NCI-H2171 (cell line): Measurements from ENCODE around the gene WBP2.

Experiments
- DNase-seq: peaks from one replicate; lab custom pipeline; 2025; lab: John Stamatoyannopoulos, UW

Gene WBP2

DNA sequence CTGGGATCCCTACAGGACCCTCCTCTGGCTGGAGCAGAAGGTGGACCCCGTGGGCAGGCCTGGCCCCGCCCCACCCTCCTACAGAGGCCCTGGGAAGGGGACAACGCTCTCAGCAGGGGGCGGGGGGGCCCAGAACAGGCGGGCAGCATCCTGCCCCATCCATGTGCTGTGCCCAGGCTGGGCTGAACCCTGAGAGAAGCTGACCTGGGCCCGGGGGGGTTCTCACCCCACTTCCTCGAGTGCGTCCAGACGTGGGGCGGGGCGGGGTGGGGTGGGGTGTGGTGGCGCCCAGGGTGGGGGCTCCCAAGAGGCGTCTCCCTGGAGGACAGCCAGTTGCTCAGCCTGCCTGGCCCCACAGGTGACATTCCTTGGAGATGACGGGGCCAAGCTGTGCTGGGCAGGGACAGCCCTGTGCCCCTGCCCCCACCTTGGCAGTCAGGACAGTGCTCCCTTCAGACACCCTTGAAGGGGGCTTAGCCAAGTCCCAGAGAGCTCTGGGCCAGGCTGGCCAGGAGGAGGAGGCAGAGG is 10.5 kb downstream of the WBP2 start:
- DNase-seq, result no peak

DNA sequence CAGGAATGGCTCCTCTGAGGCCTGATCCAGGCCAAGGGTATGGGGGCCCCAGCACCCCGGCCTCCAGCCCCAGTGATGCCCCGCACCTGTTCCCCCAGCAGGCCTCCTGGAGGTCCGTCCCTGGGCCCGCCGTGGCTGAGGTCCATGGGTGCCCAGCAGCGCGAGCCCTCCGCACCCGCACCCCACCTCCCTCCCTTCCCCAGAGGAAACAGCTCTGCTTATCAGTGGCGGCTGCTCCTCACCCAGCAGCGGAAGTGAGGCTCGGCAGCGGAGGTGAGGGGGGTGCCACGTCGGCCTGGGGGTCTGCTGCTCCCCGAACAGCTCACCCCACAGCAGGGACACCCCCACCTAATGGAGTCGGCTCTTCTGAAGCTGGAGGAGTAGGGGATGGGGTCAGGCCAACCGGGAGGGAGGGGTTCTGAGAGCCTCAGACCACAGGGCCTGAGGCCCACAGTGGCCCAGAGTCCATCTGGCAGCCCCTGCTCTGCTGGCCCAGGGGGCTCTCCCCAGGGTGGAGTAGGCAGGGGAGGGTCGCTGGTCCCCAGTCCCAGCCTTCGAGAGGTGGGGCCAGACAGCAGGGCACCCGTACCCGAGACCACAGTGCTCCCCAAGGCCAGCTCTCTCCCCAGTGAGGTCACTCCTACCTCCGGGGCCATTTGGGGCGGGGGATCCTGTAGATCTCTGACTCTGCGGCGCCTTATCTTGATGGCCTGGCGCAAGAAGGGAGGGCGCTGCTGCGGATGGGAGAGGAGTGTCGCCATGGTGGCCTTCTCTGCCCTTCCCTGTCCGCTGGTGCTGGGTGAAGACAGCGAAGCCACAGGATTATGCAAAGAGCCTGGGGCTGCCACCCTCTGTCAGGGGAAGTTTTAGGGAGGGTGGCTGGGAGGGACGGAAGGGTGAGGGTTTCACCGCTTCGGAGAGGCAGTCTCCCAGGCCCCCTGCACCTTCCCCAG is 11.3 kb downstream of the WBP2 start, which contains the start of gene UNC13D:
Gene UNC13D, minus strand, starts transcription at position 828 of the 953 bp plus-strand sequence. Its CDS starts 67 bp downstream, at position 761.
- no peak for DNase-seq

- DNase-seq, result no peak
Measured at GRCh38 chr17:75842963-75843576, 12.1 kb downstream of the WBP2 start.

- no peak for DNase-seq
Measured at GRCh38 chr17:75842411-75842810, 12.7 kb downstream of the WBP2 start.

GRCh38 chr17:75840799-75841164 is 14.4 kb downstream of the WBP2 start:
- DNase-seq, result no peak

DNA sequence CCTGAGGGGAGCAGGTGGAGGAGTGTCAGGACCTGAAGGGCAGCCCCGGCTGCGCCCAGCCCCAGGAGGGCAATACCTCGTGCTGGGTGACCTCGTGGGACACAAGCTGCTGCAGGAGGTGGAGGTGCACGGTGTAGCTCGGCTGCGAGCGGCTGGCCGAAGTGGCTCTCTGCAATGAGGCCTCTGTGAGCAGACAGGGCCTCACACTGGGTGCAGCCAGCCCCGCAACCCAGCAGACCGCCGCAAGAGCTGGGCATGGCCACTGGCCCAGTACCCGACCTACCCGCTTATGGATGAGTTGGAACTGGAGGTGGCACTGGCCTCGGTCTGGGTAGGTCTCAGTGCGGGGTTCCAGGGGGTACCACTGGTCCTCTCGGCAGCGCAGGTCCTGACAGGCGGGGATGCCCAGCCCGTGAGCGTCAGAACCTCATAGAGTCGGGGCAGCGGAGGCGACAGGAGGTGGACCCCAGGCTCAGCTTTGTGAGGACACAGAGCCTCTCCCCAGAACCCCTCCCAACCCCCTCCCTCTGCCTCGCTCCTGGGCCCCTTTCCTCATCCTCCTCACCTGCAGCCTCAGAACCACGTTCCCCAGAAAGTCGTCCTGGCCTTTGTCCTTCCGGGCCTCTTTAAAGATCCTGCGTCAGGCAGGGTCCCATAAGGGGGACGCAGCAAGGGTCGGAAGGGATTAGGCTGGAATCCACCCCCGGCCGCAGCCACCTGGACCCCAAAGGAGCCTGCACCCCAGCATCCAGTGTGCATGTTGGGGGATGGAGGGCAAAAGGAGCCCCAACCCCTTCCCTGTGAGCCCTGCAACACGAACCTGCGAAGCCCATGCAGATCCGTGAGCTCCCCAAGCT is 15.0 kb downstream of the WBP2 start:
- DNase-seq, result no peak

DNA sequence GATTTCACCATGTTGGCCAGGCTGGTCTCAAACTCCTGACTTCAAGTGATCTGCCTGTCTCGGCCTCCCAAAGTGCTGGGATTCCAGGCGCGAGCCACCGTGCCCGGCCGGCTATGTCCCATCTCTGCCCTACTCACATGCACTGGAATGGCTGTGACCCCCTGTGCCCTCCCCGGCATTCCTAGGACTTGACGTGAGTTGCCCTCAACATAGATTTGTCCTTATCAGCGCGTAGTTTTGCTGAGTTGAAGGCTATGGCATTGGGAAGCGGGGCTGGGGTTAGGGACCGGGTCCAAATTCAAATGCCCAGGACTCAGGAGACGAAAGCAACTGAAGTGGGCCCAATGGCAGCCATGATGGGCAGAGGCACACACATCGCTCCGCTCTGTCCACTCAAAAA is 16.7 kb downstream of the WBP2 start:
- DNase-seq, result no peak

DNA sequence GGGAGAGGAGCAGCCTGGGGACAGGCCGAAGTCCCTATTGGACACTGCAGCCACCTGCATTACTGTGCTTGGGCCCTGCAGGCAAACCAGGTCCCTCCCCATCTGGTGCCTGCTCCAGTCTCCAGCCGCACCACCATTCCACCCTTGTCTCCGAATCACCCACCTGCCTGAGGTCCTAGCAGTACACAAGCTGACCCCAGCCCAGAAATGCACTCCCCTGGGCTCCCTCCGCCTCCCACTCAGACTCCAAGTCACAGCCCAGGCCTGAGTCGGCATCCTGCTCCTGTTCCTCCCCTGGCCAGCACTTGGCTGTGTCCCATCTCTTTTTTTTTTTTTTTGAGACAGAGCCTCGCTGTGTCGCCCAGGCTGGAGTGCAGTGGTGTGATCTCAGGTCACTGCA is 17.2 kb downstream of the WBP2 start:
- no peak for DNase-seq

- DNase-seq, result no peak
Measured at GRCh38 chr17:75836605-75837004, 18.5 kb downstream of the WBP2 start.

- DNase-seq, result no peak
Measured at GRCh38 chr17:75835654-75835987, 19.5 kb downstream of the WBP2 start.

DNA sequence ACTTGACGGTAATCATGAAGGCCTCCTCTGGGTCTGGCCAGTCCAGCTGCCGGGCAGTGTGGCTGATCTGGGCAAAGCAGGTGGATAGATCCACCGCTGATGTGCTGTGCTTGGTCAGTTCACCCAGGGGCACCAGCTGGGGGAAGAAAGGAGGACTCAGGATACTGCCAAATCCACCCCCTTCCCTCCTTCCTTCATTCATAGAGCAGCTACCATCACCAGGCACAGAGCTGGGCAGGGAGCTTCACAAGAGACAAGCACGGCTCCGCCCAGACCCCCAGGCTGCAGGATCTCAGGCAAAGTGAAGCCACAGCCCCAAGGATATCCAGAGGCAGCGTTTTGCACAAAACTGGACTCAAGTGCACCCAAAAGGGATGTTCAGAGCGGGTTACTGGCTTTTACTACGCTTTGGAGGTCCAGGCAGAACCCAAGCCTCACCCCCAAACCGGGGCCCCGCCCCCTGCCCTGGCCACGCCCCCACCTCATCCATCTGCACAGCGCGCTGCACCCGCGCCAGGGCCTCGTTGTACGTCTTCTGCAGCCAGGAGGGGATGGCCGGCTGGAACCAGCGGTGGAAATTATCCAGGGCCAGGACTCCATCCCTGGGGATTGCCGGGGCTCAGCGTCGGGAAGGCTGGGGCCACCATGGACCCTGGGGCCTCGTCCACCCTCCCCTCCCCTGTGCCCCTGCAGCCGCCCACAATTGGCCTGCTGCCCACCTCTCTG is 20.0 kb downstream of the WBP2 start:
- no peak for DNase-seq

- no peak for DNase-seq
Measured at GRCh38 chr17:75834279-75834920, 20.7 kb downstream of the WBP2 start.

DNA sequence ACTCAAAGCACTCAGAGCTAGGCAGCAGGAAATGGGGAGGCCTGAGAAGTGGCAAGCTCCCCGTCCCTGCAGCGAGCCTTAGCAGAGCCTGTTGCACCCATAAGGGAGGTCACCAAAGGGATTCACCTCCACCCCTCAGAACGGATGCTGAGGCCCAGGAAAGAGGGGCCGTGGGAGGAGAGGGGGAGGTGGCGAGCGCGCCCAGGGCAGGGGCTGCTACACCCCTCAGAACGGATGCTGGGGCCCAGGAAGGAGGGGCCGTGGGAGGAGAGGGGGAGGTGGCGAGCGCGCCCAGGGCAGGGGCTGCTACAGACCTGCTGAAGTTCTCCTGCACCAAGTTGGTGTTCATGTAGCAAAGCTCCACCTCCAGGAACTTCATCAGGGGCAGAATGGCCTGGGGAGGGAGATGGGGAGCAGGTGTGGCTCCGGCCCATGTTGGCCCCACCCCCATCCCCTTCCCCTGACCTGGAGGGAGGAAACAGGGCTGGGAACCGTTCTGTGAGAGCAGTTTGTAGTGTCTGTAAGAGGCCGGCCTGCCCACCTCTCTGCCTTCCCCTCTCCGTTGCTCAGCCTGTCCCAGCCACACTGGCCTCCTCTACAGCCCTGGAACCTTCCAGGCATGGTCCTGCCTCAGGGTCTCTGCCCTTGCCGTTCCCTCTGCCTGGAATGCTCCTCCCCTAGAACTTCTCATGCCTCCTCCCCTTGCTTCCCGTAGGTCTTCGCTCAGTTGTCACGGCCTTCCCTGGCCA is 22.3 kb downstream of the WBP2 start:
- no peak for DNase-seq

GRCh38 chr17:75832164-75832651 is 22.9 kb downstream of the WBP2 start:
- no peak for DNase-seq

- DNase-seq, result no peak
Measured at GRCh38 chr17:75831032-75831571, 24.0 kb downstream of the WBP2 start.

GRCh38 chr17:75830164-75831031 is 24.7 kb downstream of the WBP2 start:
- DNase-seq, result no peak

- no peak for DNase-seq
Measured at GRCh38 chr17:75829747-75830146, 25.4 kb downstream of the WBP2 start.

GRCh38 chr17:75828741-75829140 is 26.4 kb downstream of the WBP2 start:
- no peak for DNase-seq

GRCh38 chr17:75828076-75828400 is 27.1 kb downstream of the WBP2 start:
- DNase-seq, result no peak
